NK-92 (cell line): ENCODE results near the gene ARPIN.
"Not testable (repeated sequence)": the region's sequence is repeated elsewhere in the genome, so short reads cannot be mapped to it uniquely, and the experiment has no call there.

Experiments
- DNase-seq: peaks from one replicate; lab custom pipeline; 2025; ENCODE audit not compliant: unreplicated experiment; lab: John Stamatoyannopoulos, UW

Gene ARPIN

GRCh38 chr15:89910891-89911626 is 1.7 kb downstream of the ARPIN start:
- no peak for DNase-seq

- DNase-seq: no peak
These were observed 3.1 kb downstream of the ARPIN start for GRCh38 chr15:89909611-89910010.

DNA sequence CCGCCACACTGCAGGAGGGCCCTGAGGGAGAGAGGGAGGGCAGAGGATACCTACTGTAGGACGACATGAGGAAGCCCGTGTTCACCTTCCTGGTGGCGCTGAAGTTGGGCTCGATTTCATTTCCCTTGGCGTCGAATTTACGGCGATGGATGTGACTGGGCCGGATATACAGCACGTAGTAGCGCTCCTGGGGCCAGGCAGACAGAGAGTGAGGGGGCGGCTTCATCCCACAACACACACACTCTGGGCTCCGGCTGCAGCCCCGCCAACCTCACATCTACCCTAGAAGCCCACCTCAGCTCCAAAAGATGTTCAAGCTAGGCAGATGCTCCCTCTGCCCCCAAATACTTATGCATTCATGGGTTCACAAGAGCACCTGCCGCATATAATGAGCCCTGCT is 4.5 kb downstream of the ARPIN start:
- no peak for DNase-seq

DNA sequence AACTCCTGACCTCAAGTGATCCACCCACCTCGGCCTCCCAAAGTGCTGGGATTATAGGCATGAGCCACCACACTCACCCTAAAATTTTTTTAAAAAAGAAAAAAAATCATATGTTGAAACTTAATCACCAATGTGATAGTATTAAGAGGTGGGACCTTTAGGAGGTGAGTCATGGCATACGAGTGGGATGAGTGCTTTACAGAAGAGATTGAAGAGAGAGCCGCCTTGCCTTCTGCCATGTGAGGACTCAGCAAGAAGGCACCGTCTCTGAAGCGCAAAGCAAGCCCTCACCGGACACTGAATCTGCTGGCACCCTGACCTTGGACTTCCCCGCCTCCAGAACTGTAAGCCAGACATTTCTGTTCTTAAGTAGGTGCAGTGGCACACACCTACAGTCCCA is 5.5 kb downstream of the ARPIN start:
- no peak for DNase-seq

- no peak for DNase-seq
These were observed 6.8 kb downstream of the ARPIN start for GRCh38 chr15:89905846-89906378.

DNA sequence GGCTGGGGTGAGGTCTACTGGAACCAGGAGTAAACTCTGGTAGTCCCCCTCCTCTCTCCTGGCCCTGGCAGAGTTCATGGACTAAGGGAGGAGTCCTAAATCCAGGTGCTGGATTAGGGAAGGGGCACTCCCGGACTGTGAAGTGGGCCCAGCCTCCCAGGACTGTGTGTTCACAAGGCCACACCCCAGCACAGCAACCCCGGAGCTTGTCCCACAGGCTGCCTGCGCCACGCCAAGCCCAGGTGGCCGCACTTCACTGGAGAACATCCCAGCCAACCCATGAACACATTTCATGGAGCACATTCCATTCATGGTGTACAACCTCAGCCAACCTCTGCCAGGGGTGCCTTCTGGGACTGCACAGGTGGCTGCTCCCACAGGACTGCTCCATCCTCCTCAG is 8.2 kb downstream of the ARPIN start:
- DNase-seq: no peak

- no peak for DNase-seq
These were observed 9.0 kb downstream of the ARPIN start for GRCh38 chr15:89903858-89904130.

DNA sequence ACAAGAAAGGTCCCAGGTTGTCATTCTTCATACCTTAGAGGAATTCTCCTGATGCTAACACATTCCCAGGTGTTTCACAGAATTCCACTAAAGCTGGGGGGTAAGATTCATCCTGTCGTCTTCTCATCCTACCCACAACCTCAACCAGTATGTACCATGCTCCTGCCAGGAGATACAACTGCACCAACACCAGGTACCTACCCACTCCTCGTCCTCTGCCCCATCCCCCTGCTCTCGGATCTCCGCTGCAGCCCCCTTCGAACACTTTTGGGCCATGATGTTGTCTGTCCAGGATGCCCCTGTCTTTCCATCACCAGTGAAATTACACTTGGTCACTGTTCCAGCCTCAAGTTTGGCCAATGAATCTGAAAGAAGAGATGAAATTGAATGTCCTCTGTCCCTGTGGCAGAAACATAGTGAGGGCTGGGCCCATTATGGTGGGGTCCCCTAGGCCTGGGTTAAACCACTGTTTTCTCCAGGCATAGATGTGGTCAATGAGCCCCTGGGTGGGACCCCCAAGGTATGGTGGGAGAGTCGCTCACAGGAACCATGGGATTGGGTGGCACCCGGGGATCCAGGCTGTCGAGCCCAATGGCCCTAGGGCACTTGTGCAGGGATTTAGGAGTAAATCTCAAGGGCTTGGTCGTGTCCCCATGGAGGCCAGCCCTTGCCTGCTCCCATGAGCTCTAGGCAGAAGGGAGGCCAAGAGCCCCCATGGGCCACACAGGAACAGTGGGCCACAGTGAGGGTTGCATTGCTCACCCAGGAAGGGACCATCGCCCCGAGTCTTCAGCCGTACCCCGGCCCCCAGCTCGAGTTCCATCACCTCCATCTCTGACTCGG is 9.5 kb downstream of the ARPIN start:
- DNase-seq: no peak

- no peak for DNase-seq
These were observed 11.9 kb downstream of the ARPIN start for GRCh38 chr15:89900849-89901248.

DNA sequence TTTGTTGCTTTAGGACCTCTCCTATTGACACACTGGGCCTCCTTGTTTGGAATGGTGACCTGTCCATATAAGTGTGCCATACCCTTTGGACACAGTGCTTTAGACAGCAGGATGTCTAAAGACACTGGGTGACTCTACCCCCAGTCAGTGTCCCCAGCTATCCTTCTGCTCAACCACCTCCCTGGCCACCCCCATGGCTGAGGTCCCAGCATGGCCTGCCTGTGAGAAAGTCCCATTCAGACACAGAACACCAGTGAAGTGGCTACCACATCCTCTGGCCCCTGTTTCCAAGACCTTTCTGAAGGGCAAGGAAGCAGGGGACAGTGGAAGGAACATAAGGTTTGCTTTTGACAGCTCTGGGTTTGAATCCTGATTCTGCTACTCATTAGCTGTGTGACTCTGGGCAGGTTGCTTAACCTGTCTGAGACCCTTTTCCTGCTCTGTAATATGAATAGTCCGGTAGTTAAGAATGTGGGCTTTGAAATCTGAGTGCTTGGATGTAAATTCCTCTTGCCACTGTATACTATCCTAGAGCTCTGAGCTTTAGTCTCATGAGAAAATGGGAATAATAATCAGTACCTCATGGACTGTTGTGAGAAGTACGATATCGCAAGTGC is 12.7 kb downstream of the ARPIN start:
- DNase-seq: no peak

GRCh38 chr15:89899295-89899945 is 13.3 kb downstream of the ARPIN start:
- no peak for DNase-seq

DNA sequence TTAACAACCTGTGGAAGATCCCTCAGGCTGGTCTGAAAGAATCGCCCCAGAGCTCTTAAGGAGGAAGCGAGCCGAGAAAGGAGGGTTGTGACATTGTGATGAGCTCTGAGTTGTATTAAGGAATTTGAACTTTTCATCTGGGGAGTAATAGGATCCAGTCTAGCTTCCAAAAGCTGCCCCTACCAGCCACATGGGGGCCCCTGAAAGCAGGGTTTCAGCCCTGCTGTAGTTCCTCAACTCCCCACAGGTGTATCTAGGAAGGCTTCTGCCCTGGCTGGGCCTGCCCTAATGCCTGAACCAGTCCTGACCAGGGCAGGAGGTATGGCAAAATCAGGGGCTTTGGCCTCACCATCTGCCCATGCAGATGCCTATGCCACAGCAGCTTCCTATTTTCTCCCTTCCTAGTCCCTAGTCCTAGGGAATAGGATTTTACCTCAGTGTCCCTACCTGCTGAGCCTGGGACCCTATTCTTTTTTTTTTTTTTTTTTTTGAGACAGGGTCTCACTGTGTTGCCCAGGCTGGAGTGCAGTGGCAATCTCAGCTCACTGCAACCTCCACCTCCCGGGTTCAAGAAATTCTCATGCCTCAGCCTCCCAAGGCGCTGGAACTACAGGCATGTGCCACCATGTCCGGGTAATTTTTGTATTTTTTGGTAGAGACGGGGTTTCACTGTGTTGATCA is 14.0 kb downstream of the ARPIN start:
- DNase-seq: no peak

DNA sequence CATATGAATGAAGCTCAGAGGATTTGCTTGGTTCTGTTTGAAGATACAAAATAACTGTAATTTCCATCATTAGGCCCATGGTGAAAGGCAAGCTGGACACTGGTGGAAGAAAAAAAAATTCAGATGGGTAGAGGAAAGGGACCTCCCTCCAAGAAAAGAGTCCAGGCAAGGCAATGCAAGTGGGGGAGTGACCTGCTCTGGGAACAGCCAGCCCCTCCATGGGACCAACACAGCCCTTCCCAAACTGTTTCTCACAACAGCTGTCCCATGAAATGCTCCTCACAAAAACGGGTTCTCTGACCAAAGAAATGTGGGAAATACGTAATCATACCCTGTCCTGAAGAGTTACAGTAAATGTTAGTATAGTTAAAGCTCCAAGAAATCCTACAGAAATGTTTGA is 14.6 kb downstream of the ARPIN start:
- DNase-seq: no peak

- no peak for DNase-seq
These were observed 18.9 kb downstream of the ARPIN start, which contains the start of gene AP3S2 for GRCh38 chr15:89893696-89894447. AP3S2 (minus strand) TSS chr15:89893994; CDS start chr15:89893949, 45 bp downstream.

- no peak for DNase-seq
These were observed 19.7 kb downstream of the ARPIN start for GRCh38 chr15:89893027-89893426.

- no peak for DNase-seq
These were observed 24.4 kb downstream of the ARPIN start for GRCh38 chr15:89888214-89888804.

GRCh38 chr15:89885611-89886010 is 27.1 kb downstream of the ARPIN start:
- DNase-seq: no peak

GRCh38 chr15:89885179-89885578 is 27.6 kb downstream of the ARPIN start:
- not testable (repeated sequence) for DNase-seq

DNA sequence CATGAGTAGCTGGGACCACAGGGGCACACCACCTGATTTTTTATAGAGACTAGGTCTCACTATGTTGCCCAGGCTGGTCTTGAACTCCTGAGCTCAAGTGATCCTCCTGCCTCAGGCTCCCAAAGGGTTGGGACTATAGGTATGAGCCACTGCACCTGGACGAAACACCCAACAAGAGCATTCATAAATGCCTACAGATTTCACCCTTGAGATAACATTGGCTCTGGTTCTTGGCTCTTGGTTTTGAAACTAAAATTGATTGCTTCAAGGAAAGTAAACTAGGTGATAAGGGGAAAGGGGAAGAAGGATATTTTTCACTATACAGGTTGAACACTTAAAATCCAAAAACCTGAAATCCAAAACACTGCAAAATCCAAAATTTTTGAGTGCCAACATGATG is 29.2 kb downstream of the ARPIN start:
- DNase-seq: no peak

DNA sequence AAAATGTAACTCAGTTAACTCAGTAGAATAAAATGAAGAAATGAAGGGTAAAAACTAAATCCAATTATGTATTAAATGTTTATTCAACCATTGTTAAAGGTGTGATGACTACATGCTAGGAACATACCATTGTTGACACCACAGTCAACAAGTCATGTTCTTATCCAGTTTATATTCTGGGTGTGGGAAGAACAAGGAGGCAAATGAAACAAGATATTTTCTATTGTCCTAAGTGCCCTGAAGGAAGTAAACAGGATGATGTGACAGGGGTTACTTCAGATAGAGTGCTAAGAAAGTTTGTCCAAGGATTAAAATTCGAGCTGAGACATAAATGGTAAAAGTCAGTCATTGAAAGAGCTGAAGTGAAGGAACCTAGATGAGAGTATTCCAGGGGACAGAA is 32.0 kb downstream of the ARPIN start:
- DNase-seq: no peak
